Uterus (tissue), 2 donors: ENCODE measurements around the gene MLLT11.

Experiments
- CTCF ChIP-seq, 4 experiments: fragments of 200-600 bp in 2 of 4; fragments of 450-650 bp in 2 of 4; sonication (generic) in 2 of 4; IDR thresholded peaks; one replicate each; pipeline ENCODE4 v1.5.1; 2016 to 2019; ENCODE audit warnings: antibody characterized with exemption in 4 of 4, mild to moderate bottlenecking in 2 of 4, moderate library complexity in 1 of 4
- POLR2A ChIP-seq, 2 donors: fragments of 450-650 bp; IDR thresholded peaks; one replicate each; pipeline ENCODE4 v1.6.1; 2016; ENCODE audit warnings: antibody characterized with exemption in 2 of 2, mild to moderate bottlenecking in 1 of 2, moderate library complexity in 1 of 2

- TF ChIP-seq CTCF (IDR thresholded peaks at IDR 0.05): no peak
- TF ChIP-seq POLR2A (IDR thresholded peaks at IDR 0.05): no peak
Observed at GRCh38 chr1:151056149-151056548, 4.0 kb upstream of the MLLT11 start.
